Effector CD8-positive, alpha-beta T cell (primary cell): ENCODE measurements around the gene RAPGEF4.
"Not testable (repeated sequence)": the region's sequence is repeated elsewhere in the genome, so short reads cannot be mapped to it uniquely, and the experiment has no call there.

Experiments used
- DNase-seq: peaks from one replicate; lab custom pipeline; 2025; lab: John Stamatoyannopoulos, UW

Gene RAPGEF4

DNA sequence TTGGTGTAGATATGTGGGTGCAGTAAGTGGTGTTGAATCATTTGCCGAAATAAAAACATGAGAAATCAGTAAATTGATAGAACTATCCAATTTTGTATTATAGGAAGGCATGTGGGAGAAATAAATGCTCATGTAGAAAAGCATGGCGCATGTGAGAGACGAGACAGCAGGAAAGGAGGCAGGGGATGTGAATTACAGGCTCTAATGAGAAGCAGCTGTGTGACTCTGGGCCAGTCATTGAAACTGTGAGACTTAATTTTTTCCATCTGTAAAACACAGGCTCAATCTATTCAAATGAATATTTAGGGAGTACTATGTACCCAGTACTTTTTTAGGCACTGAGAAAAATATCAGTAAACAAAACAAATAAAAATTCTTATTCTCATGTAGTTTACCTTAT is 297.4 kb downstream of the RAPGEF4 start:
- no peak for DNase-seq

DNA sequence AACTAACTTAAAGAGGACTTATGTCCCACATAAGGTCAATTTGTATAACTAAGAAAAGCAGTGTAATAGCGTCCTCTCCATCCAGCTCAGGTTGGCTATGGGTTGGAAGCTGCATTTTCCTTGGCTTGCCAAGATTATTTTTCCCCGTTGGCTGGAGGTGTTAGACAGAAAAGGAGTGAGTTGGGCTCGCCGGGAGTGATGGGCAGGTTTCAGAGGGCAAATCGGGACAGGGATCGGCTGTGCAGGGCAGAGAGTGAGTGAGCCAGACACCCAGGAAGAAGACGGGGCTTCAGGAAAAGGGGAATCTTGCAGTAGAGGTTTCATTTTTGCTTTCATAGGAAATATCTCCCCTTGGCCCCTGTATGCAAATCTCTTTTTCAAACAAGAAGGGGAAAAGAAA is 298.5 kb downstream of the RAPGEF4 start:
- DNase-seq = no peak

DNA sequence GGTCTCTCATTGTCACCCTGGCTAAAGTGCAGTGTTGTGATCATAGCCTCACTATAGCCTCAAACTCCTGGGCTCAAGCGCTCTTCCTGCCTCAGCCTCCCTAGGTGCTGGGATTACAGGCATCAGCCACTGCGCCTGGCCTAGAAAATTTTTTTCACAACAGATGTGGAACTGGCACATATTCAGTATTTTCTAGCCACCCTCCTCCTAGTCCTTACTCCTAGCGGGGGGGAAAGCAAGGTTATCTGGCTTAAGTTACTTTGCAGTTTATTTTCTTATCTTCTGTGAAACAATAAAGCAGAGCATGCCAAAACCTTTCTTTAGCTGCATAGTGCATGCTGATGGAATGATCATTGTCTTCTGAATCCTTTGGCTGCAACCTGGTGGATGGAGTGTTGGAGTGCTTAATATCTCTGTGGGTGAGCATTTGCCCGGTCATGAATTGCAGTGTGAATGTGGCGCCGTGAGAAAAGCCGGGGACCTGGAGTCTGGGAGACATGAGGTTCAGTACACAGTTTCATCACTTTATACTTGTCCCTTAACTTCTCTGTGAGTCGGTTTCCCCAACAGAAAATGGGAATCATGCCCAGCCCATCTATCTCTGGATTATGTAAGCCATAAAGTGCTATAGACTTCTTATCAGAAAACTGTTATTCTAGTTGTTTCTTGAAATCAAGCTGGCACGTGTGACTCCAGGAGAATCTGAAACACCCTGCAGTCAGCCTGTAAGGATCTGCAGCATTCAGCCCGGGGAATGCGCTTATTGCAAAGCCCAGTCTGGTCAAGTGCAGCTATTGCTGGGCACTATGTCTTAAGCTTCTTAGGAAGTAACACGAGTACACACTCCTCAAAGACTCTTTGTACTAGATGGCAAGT is 301.8 kb downstream of the RAPGEF4 start:
- DNase-seq = no peak

DNA sequence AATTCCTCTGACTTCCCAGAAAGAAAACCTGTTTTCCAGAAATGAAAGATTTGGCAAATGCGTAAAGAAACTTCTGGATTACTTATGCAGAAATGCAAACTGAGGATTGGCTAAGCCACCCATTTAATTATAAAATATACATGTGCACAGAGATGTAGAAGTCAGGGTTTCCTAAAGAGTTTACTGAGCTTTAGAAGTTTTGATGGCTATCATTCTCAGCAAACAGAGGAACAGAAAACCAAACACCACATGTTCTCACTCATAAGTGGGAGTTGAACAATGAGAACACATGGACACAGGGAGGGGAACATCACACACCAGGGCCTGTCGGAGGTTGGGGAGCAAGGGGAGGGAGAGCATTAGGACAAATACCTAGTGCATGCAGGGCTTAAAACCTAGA is 302.6 kb downstream of the RAPGEF4 start:
- not testable (repeated sequence) for DNase-seq

DNA sequence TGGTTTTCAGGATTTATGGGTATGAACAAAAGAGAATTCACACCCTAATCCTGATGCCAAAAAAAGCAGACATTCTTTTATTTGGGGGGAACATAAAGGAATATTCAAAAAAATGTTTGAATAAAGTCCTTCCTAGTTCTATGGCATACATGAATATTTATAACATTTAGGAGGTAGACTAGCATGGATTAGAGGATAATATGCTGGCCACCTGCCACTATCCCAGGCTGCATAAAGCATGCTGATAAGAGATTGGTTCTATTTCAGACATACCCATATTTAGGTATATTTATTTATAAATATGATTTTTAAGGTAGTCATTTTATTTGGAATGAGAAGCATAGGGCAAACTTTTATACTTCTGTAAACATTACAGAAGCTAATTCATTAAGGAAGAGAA is 305.1 kb downstream of the RAPGEF4 start:
- no peak for DNase-seq

DNA sequence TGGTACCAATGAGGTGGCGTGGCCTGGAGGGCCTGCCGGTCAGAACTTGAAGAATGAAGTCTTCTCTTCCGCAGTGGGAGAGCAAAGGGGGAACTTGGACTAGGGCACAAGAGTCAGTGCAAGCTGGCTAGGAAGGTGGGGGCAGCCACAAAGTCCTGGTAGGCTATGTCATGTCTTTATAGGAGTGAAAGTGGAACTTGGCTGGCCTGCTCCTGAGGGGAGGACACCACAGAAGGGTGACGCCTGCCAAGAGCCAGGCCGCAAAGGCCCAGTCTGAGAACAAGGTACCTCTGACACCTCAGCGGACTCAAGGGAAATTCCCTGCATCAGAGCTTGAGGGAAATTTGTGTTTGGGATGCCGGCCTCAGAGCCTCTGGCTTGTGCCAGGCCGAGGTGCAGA is 307.8 kb downstream of the RAPGEF4 start:
- no peak for DNase-seq

DNA sequence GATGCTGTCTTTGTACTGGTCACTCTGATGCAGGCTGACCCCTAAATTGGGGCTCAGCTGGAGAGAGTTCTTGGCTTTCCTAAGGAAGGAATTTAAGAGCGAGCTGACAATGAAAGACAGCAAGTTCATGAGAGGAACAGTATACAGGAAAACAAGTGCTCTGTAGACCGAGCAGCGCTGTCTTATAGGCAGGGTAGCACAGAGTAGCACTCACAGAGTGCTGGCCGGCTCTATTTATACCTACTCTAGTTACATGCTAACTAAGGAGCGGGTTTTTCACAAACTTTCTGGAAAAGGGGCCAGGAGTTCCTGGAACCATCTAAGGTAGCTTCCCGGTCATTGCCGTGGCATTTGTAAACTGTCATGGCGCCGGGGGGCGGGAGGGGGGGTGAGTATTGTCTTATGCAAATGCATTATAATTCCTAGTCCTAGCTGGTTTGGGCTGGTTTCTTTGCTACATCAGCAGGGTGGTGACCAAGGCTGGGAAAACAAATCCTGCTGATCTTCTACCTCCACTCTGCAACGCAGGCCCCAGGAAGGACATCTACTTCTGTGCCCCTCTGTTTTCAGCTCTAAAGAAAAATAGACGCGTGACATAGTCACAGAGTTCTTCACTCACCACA is 308.4 kb downstream of the RAPGEF4 start:
- no peak for DNase-seq

DNA sequence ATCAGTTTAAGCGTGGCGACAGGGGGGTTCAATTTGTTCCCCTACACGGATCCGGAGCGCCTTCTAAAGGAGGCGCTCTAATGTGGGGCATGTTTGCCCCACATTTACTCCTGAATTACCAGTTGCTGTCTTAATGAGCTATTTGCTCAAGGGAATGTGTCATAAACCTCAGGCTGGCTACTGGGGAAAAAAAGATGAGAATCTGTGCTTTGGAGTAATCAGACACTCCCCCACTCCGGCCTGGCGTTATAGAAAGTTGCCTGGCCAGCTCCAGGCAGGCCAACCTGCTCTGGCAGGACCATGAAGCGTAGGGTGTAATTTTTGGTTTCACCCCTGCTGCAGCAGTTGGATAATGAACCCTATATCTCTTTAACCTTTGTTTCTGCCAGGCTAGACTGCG is 309.0 kb downstream of the RAPGEF4 start:
- DNase-seq = no peak

DNA sequence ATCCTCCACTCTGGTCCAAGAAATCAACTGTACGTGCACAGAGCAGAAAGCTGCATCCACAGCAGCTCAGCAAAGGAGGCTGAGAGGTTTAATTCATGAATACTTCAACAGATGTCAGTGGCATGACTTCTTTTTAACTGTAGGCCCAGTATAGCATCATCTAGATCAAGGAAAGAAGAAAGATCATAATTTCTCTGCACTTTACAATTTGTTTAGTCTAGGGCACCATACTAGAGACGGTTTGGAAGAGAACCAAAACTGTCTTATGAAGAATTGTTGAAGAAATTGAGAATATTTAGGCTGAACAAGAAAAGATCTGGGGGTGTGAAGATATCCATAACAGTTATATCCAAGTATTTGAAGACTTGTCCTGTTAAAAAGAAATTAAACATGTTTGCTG is 309.5 kb downstream of the RAPGEF4 start:
- no peak for DNase-seq

DNA sequence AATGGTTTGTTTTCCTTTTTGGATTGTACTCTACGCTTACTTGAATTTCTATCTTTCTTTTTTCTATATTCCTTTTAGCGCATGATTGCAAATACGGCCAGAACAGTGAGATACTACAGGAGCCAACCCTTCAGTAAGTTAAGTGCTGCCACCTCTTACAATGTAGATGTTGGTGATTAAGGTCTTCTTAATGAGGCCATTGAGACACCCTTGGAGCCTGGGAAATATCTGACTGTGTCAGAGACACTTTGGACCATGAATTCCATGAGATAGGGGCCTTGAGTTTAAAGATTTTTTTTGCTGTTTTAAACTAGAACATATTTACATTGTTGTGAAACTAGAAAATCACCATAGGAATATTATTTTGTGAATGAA is 312.9 kb downstream of the RAPGEF4 start:
- DNase-seq = no peak

DNA sequence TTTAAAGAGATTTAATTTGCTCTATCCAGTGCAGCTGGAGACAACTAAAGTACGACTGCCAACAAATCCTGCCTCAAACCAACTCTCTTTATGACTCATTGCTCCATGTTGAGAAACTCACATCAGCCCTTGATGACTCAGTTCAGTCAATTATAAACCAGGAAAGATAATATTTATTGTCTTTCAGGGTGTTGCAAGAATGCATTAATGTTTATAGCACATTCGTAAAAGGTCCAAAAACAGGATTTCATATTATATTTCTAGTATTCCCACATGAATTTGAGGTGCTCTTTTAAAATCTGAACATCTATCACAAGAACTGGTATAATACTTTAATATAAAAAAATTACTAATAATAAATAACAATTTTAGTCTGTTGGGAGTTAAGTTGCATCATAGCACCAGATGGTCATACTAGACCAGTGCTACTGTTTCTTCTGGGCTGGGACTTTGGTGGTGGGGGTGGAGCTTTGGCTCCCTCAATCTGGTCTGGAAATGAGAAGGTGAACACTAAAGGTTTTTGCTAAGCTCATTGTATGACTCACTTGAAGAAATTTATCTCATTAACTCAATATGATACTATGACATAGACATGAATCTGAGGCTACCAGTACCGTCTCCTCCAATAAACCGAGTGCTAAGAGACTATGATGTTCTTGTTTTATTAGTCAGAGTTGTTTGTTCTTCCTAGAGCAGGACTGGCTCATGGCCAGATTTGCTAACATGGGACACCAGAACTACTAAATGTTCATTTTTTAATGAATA is 313.4 kb downstream of the RAPGEF4 start:
- DNase-seq = no peak

DNA sequence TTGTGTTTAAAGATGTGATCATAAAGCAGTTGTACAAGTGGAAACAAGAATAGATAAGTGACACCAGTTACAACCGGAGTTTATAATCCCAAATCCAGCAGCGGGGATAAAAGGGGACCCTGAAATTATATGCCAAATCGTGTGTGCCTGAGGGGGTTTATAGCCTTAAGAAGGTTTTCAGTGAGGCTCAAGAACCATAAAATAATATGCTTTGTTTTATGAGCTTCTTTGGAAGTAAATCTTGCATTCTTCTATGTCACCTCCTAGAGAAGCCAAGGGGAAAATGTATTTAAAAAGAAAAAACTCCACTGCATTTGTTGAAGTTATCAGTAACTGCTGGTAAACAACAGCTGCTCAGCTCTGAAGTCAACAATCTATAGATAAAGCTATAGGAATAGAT is 314.2 kb downstream of the RAPGEF4 start:
- DNase-seq = no peak

DNA sequence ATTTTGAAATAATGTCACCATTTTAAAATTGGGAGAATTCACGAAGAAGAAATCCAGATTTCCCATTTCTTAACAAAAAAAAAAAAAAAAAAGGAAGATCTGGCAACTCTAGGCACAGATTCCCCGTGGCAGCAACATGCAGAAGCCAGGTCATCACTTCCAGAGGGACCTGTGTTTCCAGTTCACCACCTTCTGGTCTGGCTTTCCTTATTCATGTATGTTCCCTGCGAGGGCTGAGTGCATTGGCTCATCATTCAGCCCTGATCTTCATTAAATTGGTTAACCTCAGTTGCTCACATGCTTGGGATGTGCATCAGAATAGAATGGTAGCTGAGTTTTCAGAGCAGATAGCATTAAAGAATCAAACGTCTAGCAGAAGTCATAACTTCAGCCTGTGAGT is 315.0 kb downstream of the RAPGEF4 start:
- DNase-seq = no peak

DNA sequence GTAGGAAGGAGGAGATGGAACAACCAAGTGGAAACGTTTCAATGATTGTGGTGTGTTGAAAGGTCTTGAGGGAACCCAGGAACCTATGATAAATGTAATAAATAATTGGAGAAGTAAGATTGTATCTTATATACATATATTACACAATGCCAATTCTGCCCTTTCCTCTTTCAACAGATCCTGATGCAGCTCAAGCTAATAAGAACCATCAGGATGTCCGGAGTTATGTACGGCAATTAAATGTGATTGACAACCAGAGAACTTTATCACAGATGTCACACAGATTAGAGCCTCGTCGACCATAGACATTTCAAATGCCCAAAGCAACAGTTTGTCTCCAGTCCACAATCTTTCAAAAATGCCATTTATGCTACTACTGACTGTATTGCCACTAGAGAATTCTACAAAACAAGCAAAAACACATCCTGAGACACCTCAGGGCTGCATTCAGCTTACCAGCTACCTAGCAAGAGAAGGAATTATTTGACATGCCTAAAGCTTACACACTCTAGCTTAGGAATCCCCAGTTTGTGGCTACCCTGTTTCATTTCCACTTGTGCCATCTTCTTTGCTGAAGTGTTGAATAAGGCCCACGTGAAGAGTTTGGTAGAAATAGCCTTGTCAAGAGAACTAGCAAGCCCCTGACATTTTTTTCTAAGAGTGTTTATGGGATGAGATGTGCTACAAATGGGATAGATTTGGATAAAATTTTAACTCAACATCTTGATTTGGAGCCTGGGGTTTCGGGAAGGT is 316.0 kb downstream of the RAPGEF4 start:
- DNase-seq = no peak

DNA sequence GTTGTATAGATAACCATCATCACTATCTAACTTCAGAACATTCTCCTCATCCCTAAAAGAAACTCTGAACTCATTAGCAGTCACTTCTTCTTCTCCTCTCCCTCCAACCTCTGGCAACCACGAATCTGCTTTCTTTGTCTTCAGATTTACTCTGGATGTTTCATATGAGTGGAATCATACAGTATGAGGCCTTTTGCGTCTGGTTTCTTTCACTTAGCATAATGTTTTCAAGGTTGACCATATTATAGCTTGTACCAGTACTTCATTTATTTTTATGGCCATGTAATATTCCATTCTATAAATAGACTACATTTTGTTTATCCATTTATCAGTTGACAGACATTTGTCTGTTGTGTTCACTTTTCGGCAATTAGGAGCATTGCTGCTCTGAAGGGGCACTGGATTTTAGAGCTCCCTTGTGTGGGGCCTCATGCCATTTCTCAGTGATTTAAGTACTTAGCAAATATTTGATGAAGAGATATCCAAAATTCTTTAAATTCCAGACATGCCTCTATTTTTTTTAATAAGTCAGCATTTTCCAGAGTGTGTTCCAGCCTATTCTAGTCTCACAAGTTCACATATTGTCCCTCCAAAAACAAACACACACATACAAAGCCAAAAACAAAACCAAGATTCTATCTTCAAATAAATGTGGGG is 317.5 kb downstream of the RAPGEF4 start:
- no peak for DNase-seq

DNA sequence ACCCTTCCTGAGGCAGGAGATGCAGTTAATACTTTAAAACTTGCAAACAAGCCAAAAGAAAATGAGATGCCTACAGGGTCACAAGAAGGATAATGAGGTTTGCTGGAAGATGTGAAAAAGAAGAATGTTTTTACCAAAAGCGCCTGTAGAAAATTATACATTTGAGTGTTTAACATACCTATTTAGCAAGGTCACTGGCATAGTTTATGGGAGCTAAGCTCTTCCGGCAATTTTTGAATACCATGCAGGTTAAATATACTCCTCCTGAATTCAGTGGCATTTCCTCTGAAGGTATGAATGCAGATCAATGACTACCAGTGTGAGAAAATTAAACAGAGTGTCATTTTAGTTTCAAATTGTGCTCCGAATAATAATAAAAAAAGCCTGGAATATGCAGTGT is 318.8 kb downstream of the RAPGEF4 start:
- no peak for DNase-seq

DNA sequence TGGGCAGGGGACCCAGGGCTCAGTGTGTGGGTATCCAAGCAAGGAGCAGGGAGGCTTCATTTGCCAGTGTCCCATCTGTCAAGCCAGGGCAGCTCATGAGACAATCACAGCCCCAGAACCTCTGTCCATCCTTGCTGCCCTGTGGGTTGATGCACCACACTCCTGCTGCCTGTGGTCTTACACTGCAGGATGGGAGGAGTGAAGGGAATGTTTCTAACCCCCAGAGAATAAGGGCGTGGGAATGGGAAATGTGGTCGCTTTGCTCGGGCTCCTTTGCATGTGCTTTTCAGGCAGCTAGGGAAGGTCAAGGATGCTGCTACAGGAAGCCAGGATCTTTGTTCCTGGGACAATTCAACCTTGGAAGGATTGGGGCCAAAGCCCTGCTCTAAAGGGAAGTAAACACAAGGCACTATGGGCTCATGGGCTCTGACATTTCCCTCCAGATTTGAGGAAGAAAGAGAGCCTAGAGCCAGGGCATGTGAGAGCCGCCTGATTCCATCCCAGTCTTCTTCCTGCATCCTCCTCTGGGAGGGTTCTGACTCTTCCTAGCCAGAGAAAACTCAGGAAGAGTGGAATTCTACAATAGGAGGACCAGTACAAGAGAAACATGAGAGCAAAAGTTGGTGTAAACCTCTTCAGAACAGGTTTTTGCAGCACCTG is 321.2 kb downstream of the RAPGEF4 start:
- no peak for DNase-seq

DNA sequence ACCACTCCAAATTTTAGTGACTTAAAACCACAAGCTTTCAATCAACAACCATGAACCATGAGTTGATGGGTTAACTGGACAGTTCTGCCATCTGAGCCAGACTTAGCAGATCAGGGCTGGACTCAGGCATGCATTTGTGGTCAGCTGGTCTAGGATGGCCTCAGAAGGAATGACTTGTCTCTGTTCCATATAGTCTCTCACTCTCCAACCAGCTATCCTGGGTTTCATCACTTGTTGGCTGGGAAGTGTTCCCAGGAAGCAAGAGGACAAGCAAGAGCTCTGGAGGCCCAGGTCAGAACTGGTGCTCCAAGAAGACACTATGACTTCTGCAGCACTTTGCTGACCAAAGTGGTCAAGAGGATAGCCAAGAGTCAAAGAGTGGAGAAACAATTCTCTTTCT is 322.5 kb downstream of the RAPGEF4 start:
- no peak for DNase-seq

DNA sequence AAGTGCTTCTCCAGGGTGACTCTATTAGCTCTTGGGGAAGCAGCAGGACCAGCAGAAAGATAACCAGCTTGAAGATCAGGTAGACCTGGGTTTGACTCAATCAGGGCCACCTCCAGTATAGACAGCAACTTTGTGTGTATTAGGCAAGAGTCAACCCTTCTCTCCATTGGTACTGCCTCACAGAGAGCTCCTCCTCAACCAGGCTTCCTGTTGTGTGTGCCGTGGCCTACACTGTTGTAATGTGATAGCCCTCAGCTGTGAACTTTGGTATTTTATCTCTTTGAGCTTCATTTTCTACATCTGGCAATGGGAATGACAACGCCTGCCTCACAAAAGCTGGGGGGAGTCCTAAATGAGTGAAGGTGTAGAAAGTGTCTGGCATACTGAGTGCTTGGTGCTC is 323.0 kb downstream of the RAPGEF4 start:
- no peak for DNase-seq

DNA sequence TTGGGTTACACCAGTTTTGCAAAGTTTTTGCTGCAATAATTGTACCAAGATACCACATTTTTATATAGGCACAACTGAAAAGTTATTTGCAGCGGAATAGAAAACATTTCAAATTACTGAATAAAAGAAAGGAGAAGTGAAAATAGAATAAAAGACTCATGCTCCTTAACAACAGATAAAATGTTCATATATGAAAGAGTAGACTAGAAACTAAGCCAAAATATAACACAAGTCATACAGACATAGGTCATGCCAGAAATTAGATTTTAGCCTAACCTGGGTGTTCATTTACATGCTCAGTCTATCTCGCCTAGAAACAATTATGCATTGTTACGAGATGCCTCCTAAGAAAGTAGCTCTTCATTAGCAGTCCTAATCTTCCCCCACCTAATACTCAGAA is 323.6 kb downstream of the RAPGEF4 start:
- no peak for DNase-seq

DNA sequence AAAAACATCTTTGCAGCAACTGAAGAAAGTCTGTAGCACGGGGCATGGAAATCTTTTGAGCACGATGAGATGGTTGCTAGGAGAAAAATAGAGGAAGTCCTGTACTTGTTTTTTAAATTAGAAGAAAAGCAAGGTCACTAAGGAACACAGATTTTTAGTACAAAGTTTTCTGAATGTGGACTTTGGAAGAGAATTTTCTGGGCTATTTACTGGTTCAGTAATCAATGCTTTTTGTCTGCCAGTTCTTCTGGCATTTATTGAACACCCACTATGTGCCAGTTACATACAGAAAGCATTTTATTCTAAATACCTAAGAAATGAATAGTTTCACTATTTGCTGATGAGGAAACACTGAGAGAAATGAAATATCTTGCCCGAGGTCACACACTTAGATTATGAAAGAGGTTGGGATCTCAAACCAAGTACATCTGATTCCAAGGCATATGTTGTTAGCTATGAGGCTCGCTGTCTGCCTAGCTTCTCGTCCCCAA is 324.4 kb downstream of the RAPGEF4 start:
- DNase-seq = no peak
